CD8-positive, alpha-beta memory T cell (primary cell): ENCODE measurements around the gene ZFAND5. TPM values are rescaled to one million over a fixed set of nuclear protein-coding genes. Genes with fewer than 3 reads are reported as not detected.

Experiments used
- CTCF ChIA-PET: fragments of 350-600 bp; sonication (Branson Sonifier 250); formaldehyde crosslinking; loops from one replicate; lab custom pipeline; 2021; ENCODE audit warnings: antibody characterized with exemption; lab: Charles Lee
- POLR2A ChIA-PET: fragments of 350-600 bp; sonication (Branson Sonifier 250); formaldehyde crosslinking; loops from one replicate; lab custom pipeline; 2021; ENCODE audit warnings: antibody characterized with exemption; lab: Charles Lee
- DNase-seq, 5 donors: peaks; one replicate each; pipeline versions ENCODE4 v3.0.0 to v3.0.0-alpha.2; 2020 to 2022; ENCODE audit warnings: mixed read lengths in 1 of 5
- H3K27ac ChIP-seq: one replicate; pipeline ENCODE4 v1.7.0; 2013; ENCODE audit warnings: low read depth, mild to moderate bottlenecking, low read length, moderate library complexity
- H3K27me3 ChIP-seq: 2 replicates; pipeline ENCODE4 v1.7.0; 2013; ENCODE audit warnings: low read length, mild to moderate bottlenecking; ENCODE audit not compliant: insufficient read depth, poor library complexity, severe bottlenecking
- H3K36me3 ChIP-seq: 2 replicates; pipeline ENCODE4 v1.7.0; 2013; ENCODE audit warnings: mild to moderate bottlenecking, low read length, moderate library complexity; ENCODE audit not compliant: insufficient read depth
- H3K4me1 ChIP-seq: 2 replicates; pipeline ENCODE4 v1.7.0; 2013; ENCODE audit warnings: mild to moderate bottlenecking, low read length, moderate library complexity; ENCODE audit not compliant: insufficient read depth
- H3K4me3 ChIP-seq: 2 replicates; pipeline ENCODE4 v1.7.0; 2013; ENCODE audit warnings: mild to moderate bottlenecking, low read length
- H3K9me3 ChIP-seq: 2 replicates; pipeline ENCODE4 v1.7.0; 2013; ENCODE audit warnings: mild to moderate bottlenecking, low read length
- H3K27ac Mint-ChIP-seq, 8 donors: one replicate each; pipeline ENCODE4 v1.8.0; 2020 to 2021; ENCODE audit warnings: mixed read lengths in 8 of 8, mild to moderate bottlenecking in 6 of 8, inconsistent platforms in 3 of 8, moderate library complexity in 3 of 8
- H3K27me3 Mint-ChIP-seq, 2 donors: one replicate each; pipeline ENCODE4 v1.8.0; 2020 to 2021; ENCODE audit warnings: mixed read lengths in 2 of 2, mild to moderate bottlenecking in 1 of 2, moderate library complexity in 1 of 2
- H3K36me3 Mint-ChIP-seq, 3 donors: one replicate each; pipeline ENCODE4 v1.8.0; 2020 to 2021; ENCODE audit warnings: mixed read lengths in 3 of 3, inconsistent platforms in 1 of 3, mild to moderate bottlenecking in 1 of 3
- H3K4me1 Mint-ChIP-seq, 3 donors: one replicate each; pipeline ENCODE4 v1.8.0; 2020 to 2021; ENCODE audit warnings: mixed read lengths in 3 of 3, inconsistent platforms in 1 of 3, mild to moderate bottlenecking in 1 of 3
- H3K4me3 Mint-ChIP-seq, 7 donors: one replicate each; pipeline ENCODE4 v1.8.0; 2020 to 2021; ENCODE audit warnings: mixed read lengths in 7 of 7, mild to moderate bottlenecking in 6 of 7, moderate library complexity in 4 of 7, inconsistent platforms in 2 of 7
- H3K9me3 Mint-ChIP-seq, 5 donors: one replicate each; pipeline ENCODE4 v1.8.0; 2020 to 2022; ENCODE audit warnings: mixed read lengths in 5 of 5, mild to moderate bottlenecking in 3 of 5, moderate library complexity in 2 of 5, inconsistent platforms in 1 of 5
- polyA plus RNA-seq: library from polyadenylated mRNA; unstranded; fragments of 300-500 nt; fragmentation: Illumina TruSeq; gene quantifications from one replicate; pipeline ENCODE4 v1.2.3, GENCODE V29; 2021
- total RNA-seq, 2 experiments: library from RNA; stranded (reverse); gene quantifications; one replicate each; pipeline ENCODE4 v1.2.3, GENCODE V29; 2021

Gene ZFAND5
- total and polyA plus RNA-seq, 3 experiments from 2014 or later = 82.4 to 98.8 (median 91.0) TPM

GRCh38 chr9:72396247-72397091 lies 31.5 kb upstream of the ZFAND5 start:
- H3K9me3 Mint-ChIP-seq = no peaks in the 10 kb centered on the region
- no peaks in the 10 kb centered on the region for H3K36me3 ChIP-seq
- no peaks in the 10 kb centered on the region for H3K9me3 ChIP-seq
- H3K27me3 Mint-ChIP-seq = peaks cover 0 to 4% of the 10 kb centered on the region in 2 donors
- no peak overlapping the region for H3K4me3 ChIP-seq
- no peaks in the 10 kb centered on the region for H3K4me1 Mint-ChIP-seq
- H3K4me1 ChIP-seq = no peaks in the 10 kb centered on the region
- no peak overlapping the region for H3K4me3 Mint-ChIP-seq
- H3K27me3 ChIP-seq = no peaks in the 10 kb centered on the region
- H3K27ac Mint-ChIP-seq = no peak overlapping the region
- no peak overlapping the region for H3K27ac ChIP-seq
- CTCF ChIA-PET = interaction anchor here (1.2 kb wide), 1 partner anchor 9 kb away, joined by 3 read pairs; no protein-coding TSS in a partner anchor
- no peaks in the 10 kb centered on the region for H3K36me3 Mint-ChIP-seq
- DNase-seq = no peak
- POLR2A ChIA-PET = no interaction called here

GRCh38 chr9:72394066-72394465 lies 29.1 kb upstream of the ZFAND5 start:
- H3K4me3 ChIP-seq = no peak overlapping the region
- H3K4me1 Mint-ChIP-seq = no peaks in the 10 kb centered on the region
- H3K36me3 Mint-ChIP-seq = no peaks in the 10 kb centered on the region
- POLR2A ChIA-PET = no interaction called here
- no peaks in the 10 kb centered on the region for H3K9me3 ChIP-seq
- CTCF ChIA-PET = no interaction called here
- no peak for DNase-seq
- H3K9me3 Mint-ChIP-seq = peaks cover 0 to 4% (median 0%) of the 10 kb centered on the region in 5 donors
- peaks cover 6 to 11% of the 10 kb centered on the region in 2 donors for H3K27me3 Mint-ChIP-seq
- no peaks in the 10 kb centered on the region for H3K27me3 ChIP-seq
- no peak overlapping the region for H3K27ac ChIP-seq
- H3K4me3 Mint-ChIP-seq = no peak overlapping the region
- H3K27ac Mint-ChIP-seq = no peak overlapping the region
- H3K4me1 ChIP-seq = no peaks in the 10 kb centered on the region
- H3K36me3 ChIP-seq = no peaks in the 10 kb centered on the region

- no peaks in the 10 kb centered on the region for H3K36me3 ChIP-seq
- H3K4me3 Mint-ChIP-seq = no peak overlapping the region
- peaks cover 0 to 4% (median 0%) of the 10 kb centered on the region in 5 donors for H3K9me3 Mint-ChIP-seq
- H3K27ac Mint-ChIP-seq = peak overlapping the region in 1 of 8 donors; percentile 15
- H3K36me3 Mint-ChIP-seq = no peaks in the 10 kb centered on the region
- no peak for DNase-seq
- ChIA-PET POLR2A (no interaction called here), CTCF (interaction anchor here (1.0 to 1.8 kb wide), 3 partner anchors 10 to 31 kb away, joined by 3 to 4 read pairs (median 4); partner anchors contain the start of gene ZFAND5)
- H3K27me3 ChIP-seq = no peaks in the 10 kb centered on the region
- peaks cover 6 to 11% of the 10 kb centered on the region in 2 donors for H3K27me3 Mint-ChIP-seq
- no peaks in the 10 kb centered on the region for H3K4me1 Mint-ChIP-seq
- no peaks in the 10 kb centered on the region for H3K9me3 ChIP-seq
- H3K4me3 ChIP-seq = no peak overlapping the region
- H3K4me1 ChIP-seq = no peaks in the 10 kb centered on the region
- H3K27ac ChIP-seq = no peak overlapping the region
These were observed 25.9 kb upstream of the ZFAND5 start for GRCh38 chr9:72390907-72391306.

GRCh38 chr9:72386186-72386585 lies 21.2 kb upstream of the ZFAND5 start:
- no peak overlapping the region for H3K27ac Mint-ChIP-seq
- H3K4me1 Mint-ChIP-seq = no peaks in the 10 kb centered on the region
- H3K9me3 ChIP-seq = no peaks in the 10 kb centered on the region
- peaks cover 6 to 7% of the 10 kb centered on the region in 2 donors for H3K27me3 Mint-ChIP-seq
- DNase-seq = no peak
- H3K4me1 ChIP-seq = no peaks in the 10 kb centered on the region
- no peak overlapping the region for H3K4me3 ChIP-seq
- no peaks in the 10 kb centered on the region for H3K27me3 ChIP-seq
- ChIA-PET CTCF (interaction anchor here (1.6 kb wide), 1 partner anchor 14 kb away, joined by 3 read pairs; no protein-coding TSS in a partner anchor), POLR2A (no interaction called here)
- H3K27ac ChIP-seq = no peak overlapping the region
- no peaks in the 10 kb centered on the region for H3K36me3 ChIP-seq
- no peak overlapping the region for H3K4me3 Mint-ChIP-seq
- no peaks in the 10 kb centered on the region for H3K36me3 Mint-ChIP-seq
- H3K9me3 Mint-ChIP-seq = peaks cover 0 to 4% (median 0%) of the 10 kb centered on the region in 5 donors

GRCh38 chr9:72384710-72385485 lies 19.9 kb upstream of the ZFAND5 start:
- POLR2A ChIA-PET = no interaction called here
- no peak overlapping the region for H3K4me3 Mint-ChIP-seq
- H3K27me3 Mint-ChIP-seq = peaks cover 3 to 4% of the 10 kb centered on the region in 2 donors
- no peaks in the 10 kb centered on the region for H3K36me3 Mint-ChIP-seq
- Histone ChIP-seq H3K4me3 (no peak overlapping the region), H3K36me3 (no peaks in the 10 kb centered on the region), H3K4me1 (no peaks in the 10 kb centered on the region), H3K27ac (no peak overlapping the region), H3K27me3 (no peaks in the 10 kb centered on the region), H3K9me3 (no peaks in the 10 kb centered on the region)
- DNase-seq = no peak
- CTCF ChIA-PET = no interaction called here
- no peak overlapping the region for H3K27ac Mint-ChIP-seq
- H3K4me1 Mint-ChIP-seq = no peaks in the 10 kb centered on the region
- H3K9me3 Mint-ChIP-seq = peaks cover 0 to 2% (median 0%) of the 10 kb centered on the region in 5 donors

GRCh38 chr9:72383978-72384709 lies 19.1 kb upstream of the ZFAND5 start:
- Histone ChIP-seq H3K27me3 (no peaks in the 10 kb centered on the region), H3K4me3 (no peak overlapping the region), H3K4me1 (no peaks in the 10 kb centered on the region), H3K36me3 (no peaks in the 10 kb centered on the region), H3K9me3 (no peaks in the 10 kb centered on the region), H3K27ac (no peak overlapping the region)
- POLR2A ChIA-PET = no interaction called here
- no peak for DNase-seq
- Mint-ChIP-seq H3K27me3 (no peaks in the 10 kb centered on the region), H3K4me3 (no peak overlapping the region), H3K9me3 (no peaks in the 10 kb centered on the region), H3K36me3 (no peaks in the 10 kb centered on the region), H3K4me1 (no peaks in the 10 kb centered on the region), H3K27ac (no peak overlapping the region)
- CTCF ChIA-PET = interaction anchor here (0.7 kb wide), 1 partner anchor 17 kb away, joined by 3 read pairs; no protein-coding TSS in a partner anchor

GRCh38 chr9:72382405-72382804 lies 17.4 kb upstream of the ZFAND5 start:
- Histone ChIP-seq H3K4me1 (no peaks in the 10 kb centered on the region), H3K36me3 (no peaks in the 10 kb centered on the region), H3K9me3 (no peaks in the 10 kb centered on the region), H3K27me3 (no peaks in the 10 kb centered on the region), H3K27ac (no peak overlapping the region), H3K4me3 (no peak overlapping the region)
- no peaks in the 10 kb centered on the region for H3K4me1 Mint-ChIP-seq
- no peaks in the 10 kb centered on the region for H3K36me3 Mint-ChIP-seq
- CTCF ChIA-PET = no interaction called here
- H3K9me3 Mint-ChIP-seq = no peaks in the 10 kb centered on the region
- H3K27me3 Mint-ChIP-seq = peaks cover 0 to 3% of the 10 kb centered on the region in 2 donors
- no peak overlapping the region for H3K27ac Mint-ChIP-seq
- POLR2A ChIA-PET = no interaction called here
- no peak overlapping the region for H3K4me3 Mint-ChIP-seq
- DNase-seq = no peak
